Neural cell (in vitro differentiated cells): Measurements from ENCODE around the gene ZNF432. TPM values are rescaled to one million over a fixed set of nuclear protein-coding genes. Genes with fewer than 3 reads are reported as not detected.
"Not testable (repeated sequence)": the region's sequence is repeated elsewhere in the genome, so short reads cannot be mapped to it uniquely, and the experiment has no call there.

Experiments used
- H2AFZ ChIP-seq: fragments of 200-600, 300-800 bp; sonication (generic), shearing (Covaris generic); 2 replicates; pipeline ENCODE4 v1.6.0; 2014; ENCODE audit warnings: low read depth, mild to moderate bottlenecking, antibody characterized with exemption, low read length, moderate library complexity
- H3F3A ChIP-seq: fragments of 200-600 bp; shearing (Covaris generic); 2 replicates; pipeline ENCODE4 v1.6.1; 2016; ENCODE audit warnings: mild to moderate bottlenecking, moderate library complexity, mixed read lengths, antibody characterized with exemption, low read length; ENCODE audit not compliant: insufficient read depth, poor library complexity, severe bottlenecking
- H3K27ac ChIP-seq: fragments of 200-600, 300-800 bp; sonication (generic), shearing (Covaris generic); 2 replicates; pipeline ENCODE4 v1.5.1; 2014; ENCODE audit warnings: mild to moderate bottlenecking, low read length, moderate library complexity
- H3K27me3 ChIP-seq: fragments of 300-800, 200-600 bp; sonication (generic), shearing (Covaris generic); 2 replicates; pipeline ENCODE4 v1.6.0; 2014; ENCODE audit warnings: mild to moderate bottlenecking, low read depth, low read length, moderate library complexity; ENCODE audit not compliant: insufficient read depth
- H3K36me3 ChIP-seq: fragments of 300-800, 200-600 bp; sonication (generic), shearing (Covaris generic); 2 replicates; pipeline ENCODE4 v1.5.1; 2014; ENCODE audit warnings: mild to moderate bottlenecking, antibody characterized with exemption, low read length, moderate library complexity; ENCODE audit not compliant: insufficient read depth
- H3K4me2 ChIP-seq: fragments of 300-800, 200-600 bp; sonication (generic), shearing (Covaris generic); 2 replicates; pipeline ENCODE4 v1.6.0; 2014; ENCODE audit warnings: mild to moderate bottlenecking, low read length
- H3K4me3 ChIP-seq: fragments of 300-800, 200-600 bp; sonication (generic), shearing (Covaris generic); 2 replicates; pipeline ENCODE4 v1.5.1; 2014; ENCODE audit warnings: mild to moderate bottlenecking, low read length, moderate library complexity
- H3K79me2 ChIP-seq: fragments of 200-600 bp; shearing (Covaris generic); replicated peaks from 2 replicates; pipeline ENCODE4 v1.6.0; 2014; ENCODE audit warnings: mild to moderate bottlenecking, low read length, moderate library complexity; ENCODE audit not compliant: insufficient read depth
- H3K9ac ChIP-seq: fragments of 300-800, 200-600 bp; sonication (generic), shearing (Covaris generic); 2 replicates; pipeline ENCODE4 v1.6.1; 2016; ENCODE audit warnings: mild to moderate bottlenecking, low read length, mixed read lengths
- H3K9me2 ChIP-seq: fragments of 200-600 bp; shearing (Covaris generic); 2 replicates; pipeline ENCODE4 v1.6.1; 2016; ENCODE audit warnings: mild to moderate bottlenecking, low read length, mixed read lengths; ENCODE audit not compliant: insufficient read depth
- H3K9me3 ChIP-seq: fragments of 200-600, 300-800 bp; sonication (generic), shearing (Covaris generic); 2 replicates; pipeline ENCODE4 v1.6.1; 2016; ENCODE audit warnings: mild to moderate bottlenecking, mixed run types, low read length, moderate library complexity, mixed read lengths
- H4K20me1 ChIP-seq: fragments of 200-600 bp; shearing (Covaris generic); 2 replicates; pipeline ENCODE4 v1.6.1; 2016; ENCODE audit warnings: mild to moderate bottlenecking, mixed run types; ENCODE audit not compliant: insufficient read depth
- CTCF ChIP-seq: fragments of 450-650 bp; IDR thresholded peaks from 2 replicates; pipeline ENCODE4 v1.5.1; 2014; ENCODE audit warnings: antibody characterized with exemption, mild to moderate bottlenecking, moderate library complexity; ENCODE audit not compliant: poor library complexity, severe bottlenecking
- EP300 ChIP-seq: fragments of 450-650 bp; conservative IDR thresholded peaks from 2 replicates; pipeline ENCODE4 v1.6.1; 2014; ENCODE audit warnings: antibody characterized with exemption, mild to moderate bottlenecking, moderate library complexity; ENCODE audit not compliant: poor library complexity, severe bottlenecking
- EZH2 ChIP-seq: fragments of 200-600, 300-800 bp; shearing (Covaris generic), sonication (generic); IDR thresholded peaks from 2 replicates; pipeline ENCODE4 v1.6.1; 2014; ENCODE audit warnings: antibody characterized with exemption, low read length, borderline replicate concordance, mild to moderate bottlenecking; ENCODE audit not compliant: insufficient read depth, poor library complexity, severe bottlenecking
- MXI1 ChIP-seq: fragments of 450-650 bp; conservative IDR thresholded peaks from 2 replicates; pipeline ENCODE4 v1.6.1; 2014; ENCODE audit warnings: antibody characterized with exemption, mild to moderate bottlenecking; ENCODE audit not compliant: poor library complexity, severe bottlenecking
- POLR2AphosphoS5 ChIP-seq: IDR thresholded peaks from 2 replicates; pipeline ENCODE4 v1.6.1; 2012
- RAD21 ChIP-seq: fragments of 450-650 bp; conservative IDR thresholded peaks from 2 replicates; pipeline ENCODE4 v1.6.1; 2014; ENCODE audit warnings: antibody characterized with exemption, mild to moderate bottlenecking, moderate library complexity
- REST ChIP-seq: IDR thresholded peaks from 2 replicates; pipeline ENCODE4 v1.6.1; 2012; ENCODE audit warnings: borderline replicate concordance
- SMC3 ChIP-seq: fragments of 450-650 bp; conservative IDR thresholded peaks from 2 replicates; pipeline ENCODE4 v1.6.1; 2014; ENCODE audit warnings: antibody characterized with exemption, mild to moderate bottlenecking, moderate library complexity; ENCODE audit not compliant: poor library complexity
- TAF1 ChIP-seq: IDR thresholded peaks from 2 replicates; pipeline ENCODE4 v1.6.1; 2012; ENCODE audit warnings: low read depth
- polyA plus RNA-seq: library from polyadenylated mRNA; depleted of rRNA; stranded (reverse); fragments of >200 nt; gene quantifications from 2 replicates; pipeline ENCODE4 v1.2.3, GENCODE V29; 2014

The ZNF432 gene
- polyA plus RNA-seq, 1 donor from 2014 or later, result 48.6 TPM

GRCh38 chr19:52051736-52052135, 3.1 kb upstream of the ZNF432 start:
- H3K4me3 ChIP-seq, H3K9ac ChIP-seq, H3K9me2 ChIP-seq, H3K4me2 ChIP-seq, H3K27me3 ChIP-seq, H4K20me1 ChIP-seq, H3K36me3 ChIP-seq, H3K27ac ChIP-seq, H3K9me3 ChIP-seq, H2AFZ ChIP-seq, H3F3A ChIP-seq: not testable (repeated sequence)
- H3K79me2 ChIP-seq, result peaks cover 16% of the 10 kb centered on the region

- no peak overlapping the region for H3K4me3 ChIP-seq
- no peaks in the 10 kb centered on the region for H3K27me3 ChIP-seq
- H3K9me2 ChIP-seq, result no peaks in the 10 kb centered on the region
- TF ChIP-seq CTCF, result no peak
- no peak for TF ChIP-seq EP300
- TF ChIP-seq EZH2, result no peak
- TF ChIP-seq MXI1, result no peak
- TF ChIP-seq REST, result no peak
- TF ChIP-seq RAD21, result no peak
- no peak for TF ChIP-seq TAF1
- no peak for TF ChIP-seq POLR2AphosphoS5
- H3K4me2 ChIP-seq, result no peak overlapping the region
- no peak overlapping the region for H3K27ac ChIP-seq
- H3F3A ChIP-seq, result peaks cover 3% of the 10 kb centered on the region
- no peak overlapping the region for H2AFZ ChIP-seq
- no peaks in the 10 kb centered on the region for H4K20me1 ChIP-seq
- peaks cover 46% of the 10 kb centered on the region for H3K9me3 ChIP-seq
- peaks cover 54% of the 10 kb centered on the region for H3K36me3 ChIP-seq
- no peak overlapping the region for H3K9ac ChIP-seq
- H3K79me2 ChIP-seq, result peaks cover 6% of the 10 kb centered on the region
These were observed 9.5 kb downstream of the ZNF432 start for GRCh38 chr19:52039169-52039568.

- H3K36me3 ChIP-seq, result peaks cover 70% of the 10 kb centered on the region
These were observed 14.4 kb downstream of the ZNF432 start for GRCh38 chr19:52034051-52034728.

More at GRCh38 chr19:52034051-52034728, 14.4 kb downstream of the ZNF432 start:
- peaks cover 3% of the 10 kb centered on the region for H3F3A ChIP-seq
- H2AFZ ChIP-seq, result no peak overlapping the region
- H3K9me2 ChIP-seq, result no peaks in the 10 kb centered on the region
- no peaks in the 10 kb centered on the region for H3K27me3 ChIP-seq
- no peak overlapping the region for H3K4me2 ChIP-seq
- H3K27ac ChIP-seq, result no peak overlapping the region
- H3K79me2 ChIP-seq, result peaks cover 10% of the 10 kb centered on the region
- H3K9ac ChIP-seq, result no peak overlapping the region
- H3K9me3 ChIP-seq, result peaks cover 57% of the 10 kb centered on the region
- TF ChIP-seq EP300, result no peak
- TF ChIP-seq TAF1, result no peak
- TF ChIP-seq MXI1, result no peak
- no peak for TF ChIP-seq CTCF
- no peak for TF ChIP-seq EZH2
- no peak for TF ChIP-seq POLR2AphosphoS5
- no peak for TF ChIP-seq REST
- TF ChIP-seq SMC3, result no peak
- TF ChIP-seq RAD21, result no peak
- no peak overlapping the region for H3K4me3 ChIP-seq
- H4K20me1 ChIP-seq, result no peaks in the 10 kb centered on the region
